Inferior parietal cortex (tissue), 1 donor: ENCODE results near the gene ST3GAL6.

Experiments used
- DNase-seq: peaks from one replicate; pipeline ENCODE4 v3.0.0-alpha.2; 2016; ENCODE audit errors: extremely low spot score

Gene ST3GAL6, protein sequence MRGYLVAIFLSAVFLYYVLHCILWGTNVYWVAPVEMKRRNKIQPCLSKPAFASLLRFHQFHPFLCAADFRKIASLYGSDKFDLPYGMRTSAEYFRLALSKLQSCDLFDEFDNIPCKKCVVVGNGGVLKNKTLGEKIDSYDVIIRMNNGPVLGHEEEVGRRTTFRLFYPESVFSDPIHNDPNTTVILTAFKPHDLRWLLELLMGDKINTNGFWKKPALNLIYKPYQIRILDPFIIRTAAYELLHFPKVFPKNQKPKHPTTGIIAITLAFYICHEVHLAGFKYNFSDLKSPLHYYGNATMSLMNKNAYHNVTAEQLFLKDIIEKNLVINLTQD

DNA sequence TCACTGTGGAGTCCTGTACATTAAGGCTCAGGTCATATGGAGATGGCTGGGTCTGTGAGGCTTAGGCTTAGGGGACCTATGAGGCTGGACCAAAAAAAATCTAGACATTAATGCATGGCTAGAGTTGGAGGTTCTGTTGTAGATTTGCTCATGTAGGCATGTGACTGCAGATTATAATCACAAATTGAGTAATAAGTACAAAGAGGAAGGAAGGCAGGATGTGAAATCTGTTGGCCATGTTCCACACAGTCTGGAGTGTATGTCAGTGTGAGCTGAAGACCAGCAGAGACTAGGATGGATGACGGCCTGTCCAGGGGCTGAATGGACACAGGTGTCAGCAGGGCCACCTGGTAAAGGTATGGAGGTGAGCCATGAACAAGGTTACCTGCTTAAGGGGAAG is at the start of gene ST3GAL6:
ST3GAL6 (plus strand) TSS at position 265 of the 400 bp plus-strand sequence. CDS start 5,101 bp downstream, outside the sequence.
- no peak for DNase-seq

- DNase-seq: no peak
These were observed 49.2 kb upstream of the ST3GAL6 start for GRCh38 chr3:98713984-98714383.

DNA sequence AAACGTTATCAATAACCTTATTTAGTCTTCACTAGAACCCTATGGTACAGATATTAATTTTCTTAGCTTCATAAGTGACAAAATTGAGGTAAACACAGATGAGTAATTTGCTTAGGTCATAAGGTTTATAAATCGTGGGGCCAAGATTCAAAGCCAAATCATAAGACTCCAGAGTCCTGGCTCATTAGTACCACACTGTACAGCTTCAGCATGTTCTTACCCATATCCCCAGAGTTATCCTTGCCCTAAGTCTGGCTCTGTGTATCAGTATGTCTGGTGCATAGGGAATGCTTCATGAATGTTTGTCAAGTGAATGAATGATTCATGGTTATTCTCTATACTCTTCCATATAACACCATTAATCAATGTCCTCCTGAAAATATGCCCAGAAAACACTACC is 45.6 kb upstream of the ST3GAL6 start:
- no peak for DNase-seq

GRCh38 chr3:98718730-98719129 is 44.4 kb upstream of the ST3GAL6 start:
- DNase-seq: no peak

DNA sequence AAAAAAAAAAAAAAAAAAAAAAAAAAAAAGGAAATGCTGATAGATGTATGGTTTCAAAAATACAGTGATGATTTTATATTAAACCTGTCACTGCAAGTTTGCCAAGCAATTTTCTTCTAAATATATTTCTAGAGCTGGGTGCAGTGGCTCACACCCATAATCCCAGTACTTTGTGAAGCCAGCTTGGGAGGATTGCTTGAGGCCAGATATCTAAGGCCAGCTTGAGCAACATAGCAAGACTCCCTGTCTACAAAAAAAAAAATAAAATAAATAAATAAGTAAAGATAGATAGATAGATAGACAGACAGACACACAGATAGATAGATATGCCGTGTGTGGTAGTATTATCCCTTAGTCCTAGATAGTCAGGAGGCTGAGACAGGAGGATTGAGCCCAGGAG is 41.4 kb upstream of the ST3GAL6 start:
- DNase-seq: no peak

GRCh38 chr3:98722389-98722788 is 40.8 kb upstream of the ST3GAL6 start:
- no peak for DNase-seq

GRCh38 chr3:98725352-98725751 is 37.8 kb upstream of the ST3GAL6 start:
- no peak for DNase-seq

DNA sequence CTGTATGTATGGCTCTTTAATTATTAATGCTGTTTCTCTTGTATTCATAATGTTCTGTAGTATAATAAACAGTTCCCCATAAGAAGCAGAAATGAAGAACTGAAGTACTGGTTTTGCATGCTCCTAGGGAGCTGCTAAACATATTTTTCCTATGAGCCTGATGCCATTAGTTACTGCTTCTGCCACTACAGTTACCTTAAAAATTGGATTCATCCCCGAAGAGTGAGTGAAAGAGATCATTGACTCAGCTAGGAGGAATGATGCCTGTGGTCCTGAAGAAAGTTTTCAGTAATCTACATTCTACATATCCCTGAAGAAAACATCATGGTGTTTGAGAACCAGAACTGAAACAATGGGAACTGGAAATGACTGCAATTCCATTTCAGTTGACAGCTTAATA is 37.1 kb upstream of the ST3GAL6 start:
- DNase-seq: no peak

- DNase-seq: no peak
These were observed 35.5 kb upstream of the ST3GAL6 start for GRCh38 chr3:98727638-98728037.

GRCh38 chr3:98728672-98729071 is 34.5 kb upstream of the ST3GAL6 start:
- DNase-seq: no peak

DNA sequence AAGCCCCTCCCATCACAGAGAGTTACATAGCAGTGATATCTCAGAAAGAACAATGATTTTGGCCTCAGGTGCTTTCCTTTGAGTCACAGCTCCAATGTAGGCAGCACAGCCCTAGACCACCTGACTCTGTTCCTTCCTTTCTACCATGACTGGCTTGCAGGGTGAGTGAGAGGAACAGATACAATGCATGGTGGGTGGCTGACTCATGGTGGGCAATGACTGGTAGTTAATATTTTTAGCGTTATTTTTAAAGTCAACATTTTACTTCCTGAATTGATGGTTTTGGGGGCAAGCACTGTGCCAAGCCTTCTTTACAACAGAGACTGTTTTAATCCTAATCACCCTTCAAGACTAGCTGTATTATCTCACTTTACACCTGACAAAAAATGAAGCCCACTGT is 32.8 kb upstream of the ST3GAL6 start:
- no peak for DNase-seq

DNA sequence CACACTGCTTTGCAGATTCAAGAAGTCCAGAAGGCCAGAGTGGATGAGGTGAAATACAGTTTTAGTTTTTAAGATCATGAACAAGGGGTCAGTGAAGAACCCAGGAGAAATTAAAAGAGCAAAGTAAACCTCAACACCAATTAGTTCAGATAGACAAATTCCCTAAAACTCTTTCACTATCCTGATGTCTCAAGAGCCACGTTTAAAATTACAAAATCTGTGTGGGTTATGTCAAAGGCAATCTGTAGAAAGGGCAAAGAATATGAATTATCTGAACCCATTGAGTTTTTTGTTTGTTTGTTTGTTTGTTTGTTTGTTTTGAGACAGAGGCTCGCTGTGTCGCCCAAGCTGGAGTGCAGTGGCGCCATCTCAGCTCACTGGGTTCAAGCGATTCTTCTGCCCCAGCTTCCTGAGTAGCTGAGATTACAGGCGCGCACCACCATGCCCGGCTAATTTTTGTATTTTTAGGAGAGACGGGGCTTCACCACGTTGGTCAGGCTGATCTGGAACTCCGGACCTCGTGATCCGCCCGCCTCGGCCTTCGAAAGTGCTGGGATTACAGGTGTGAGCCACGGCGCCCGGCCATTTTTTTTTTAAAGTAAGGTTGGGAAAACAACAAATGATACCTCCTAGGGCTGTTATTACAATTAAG is 32.1 kb upstream of the ST3GAL6 start:
- no peak for DNase-seq

- no peak for DNase-seq
These were observed 31.3 kb upstream of the ST3GAL6 start for GRCh38 chr3:98731720-98732285.

- DNase-seq: peak; percentile 56
These were observed 30.7 kb upstream of the ST3GAL6 start for GRCh38 chr3:98732286-98733052.

GRCh38 chr3:98733053-98733811 is 29.9 kb upstream of the ST3GAL6 start:
- peak; percentile 48 for DNase-seq

DNA sequence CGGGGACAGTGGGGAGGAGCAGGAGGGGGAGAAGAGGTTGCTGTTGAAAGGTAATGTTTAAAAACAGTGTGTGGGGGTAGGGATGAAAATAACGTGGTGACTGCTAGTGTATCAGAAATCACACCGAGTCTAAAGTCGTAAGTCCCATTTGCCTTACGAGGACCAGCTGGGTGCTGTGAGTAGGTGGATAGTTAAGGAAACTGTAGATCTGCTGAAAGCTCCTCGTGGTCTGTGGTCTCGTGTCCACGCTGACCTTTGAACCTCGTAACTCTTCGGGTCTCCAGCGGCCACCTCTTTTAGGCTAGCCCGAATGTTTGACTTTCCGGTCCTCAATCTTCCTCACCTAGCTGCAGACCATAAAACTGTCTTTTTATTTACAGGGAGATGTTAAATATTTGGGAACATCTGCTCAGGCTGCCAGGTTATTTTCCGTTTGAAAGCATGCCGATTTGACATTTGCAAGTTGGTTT is 29.3 kb upstream of the ST3GAL6 start:
- no peak for DNase-seq

- peak; percentile 45 for DNase-seq
These were observed 28.8 kb upstream of the ST3GAL6 start for GRCh38 chr3:98734306-98734705.

DNA sequence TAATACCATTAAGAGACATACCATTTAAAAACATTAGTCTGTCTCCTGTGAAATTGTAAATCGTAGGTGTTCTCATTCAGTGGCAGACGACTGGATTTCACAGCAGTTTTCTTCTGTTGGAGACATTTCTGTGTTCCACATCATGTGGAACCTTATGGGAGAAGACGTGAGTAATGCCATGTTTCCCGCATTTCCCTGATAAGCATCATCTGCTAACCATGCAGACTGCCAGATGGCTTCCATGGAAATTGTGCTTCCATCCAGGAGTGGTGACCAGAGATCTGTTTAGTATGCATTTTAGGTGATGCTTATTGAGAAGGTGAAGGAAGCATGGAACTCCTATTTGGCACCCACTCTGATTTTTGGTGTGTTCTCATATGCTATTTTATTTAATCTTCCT is 28.4 kb upstream of the ST3GAL6 start:
- DNase-seq: peak; percentile 59

GRCh38 chr3:98735296-98735695 is 27.8 kb upstream of the ST3GAL6 start:
- no peak for DNase-seq

DNA sequence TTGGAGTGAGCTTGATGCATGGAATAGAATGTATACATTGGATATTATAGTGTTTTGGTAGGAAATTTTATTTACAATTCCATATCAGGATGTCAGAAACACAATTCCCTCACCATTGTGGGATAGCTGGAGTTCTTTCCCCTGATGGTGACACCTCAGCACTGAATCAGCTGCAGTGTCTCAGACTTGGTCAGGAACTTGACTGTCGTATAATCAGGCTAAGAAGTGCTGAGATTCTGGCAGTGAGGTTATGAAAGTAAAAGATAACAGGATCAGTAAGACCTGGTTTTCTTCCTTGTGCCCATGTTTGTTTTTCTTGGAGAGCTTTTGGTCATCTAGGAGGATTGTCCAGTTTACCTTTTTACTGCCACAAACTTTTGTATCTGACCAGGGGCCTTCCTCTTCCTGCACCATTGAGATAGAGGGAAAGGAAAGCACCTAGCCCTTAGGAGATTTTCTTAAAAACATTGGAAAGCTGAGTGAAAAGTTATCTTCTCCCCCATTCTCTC is 27.3 kb upstream of the ST3GAL6 start:
- DNase-seq: no peak

DNA sequence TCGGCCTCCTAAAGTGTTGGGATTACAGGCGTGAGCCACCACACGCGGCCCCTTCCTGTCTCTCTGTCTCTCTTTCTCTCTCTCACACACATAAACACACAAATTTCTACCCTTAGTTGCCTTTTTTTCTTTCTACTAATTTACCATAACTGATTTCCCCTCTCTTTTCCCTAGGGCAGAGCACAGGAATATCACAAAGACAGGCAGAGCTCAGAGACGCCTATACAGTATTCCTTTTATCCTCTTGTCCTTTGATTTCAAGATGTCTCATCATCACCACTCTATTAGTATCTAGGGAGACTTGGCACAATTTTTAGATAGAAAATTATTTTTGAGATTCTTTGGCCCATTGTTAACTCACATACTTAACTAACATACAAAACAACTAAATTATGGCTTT is 25.8 kb upstream of the ST3GAL6 start:
- DNase-seq: no peak
